Chondrocyte (in vitro differentiated cells): ENCODE measurements around the gene C9orf85. TPM values are rescaled to one million over a fixed set of nuclear protein-coding genes. Genes with fewer than 3 reads are reported as not detected.
A peak's percentile ranks its signal among the peaks of the same experiment; 100 is the strongest.

Experiments used
- DNase-seq: peaks from one replicate; pipeline ENCODE4 v3.0.0; 2021; ENCODE audit warnings: mixed read lengths, low spot score
- H3K27ac Mint-ChIP-seq: one replicate; pipeline ENCODE4 v1.8.0; 2021; ENCODE audit warnings: mild to moderate bottlenecking, moderate library complexity, mixed read lengths; ENCODE audit not compliant: unreplicated experiment
- H3K27me3 Mint-ChIP-seq: 2 replicates; pipeline ENCODE4 v1.8.0; 2021; ENCODE audit warnings: low read depth, mixed read lengths
- H3K36me3 Mint-ChIP-seq: 2 replicates; pipeline ENCODE4 v1.8.0; 2021; ENCODE audit warnings: low read depth, mixed read lengths
- H3K4me1 Mint-ChIP-seq: 2 replicates; pipeline ENCODE4 v1.8.0; 2021; ENCODE audit warnings: low read depth, mild to moderate bottlenecking, mixed read lengths
- H3K4me3 Mint-ChIP-seq: one replicate; pipeline ENCODE4 v1.8.0; 2021; ENCODE audit warnings: mild to moderate bottlenecking, moderate library complexity, mixed read lengths; ENCODE audit not compliant: unreplicated experiment
- H3K9me3 Mint-ChIP-seq: 2 replicates; pipeline ENCODE4 v1.8.0; 2021; ENCODE audit warnings: low read depth, mixed read lengths
- total RNA-seq: library from RNA; stranded (reverse); gene quantifications from 3 replicates; pipeline ENCODE4 v1.2.1, GENCODE V29; 2021
- TF ChIP-seq, protein P1 (sequence below): fragments of 200-600 bp; sonication (generic); IDR thresholded peaks from 2 replicates; pipeline ENCODE4 v1.5.0; 2021; ENCODE audit warnings: antibody characterized with exemption, mild to moderate bottlenecking, moderate library complexity

C9orf85 gene
- total RNA-seq, 1 donor from 2014 or later, result 8.5 TPM

DNA sequence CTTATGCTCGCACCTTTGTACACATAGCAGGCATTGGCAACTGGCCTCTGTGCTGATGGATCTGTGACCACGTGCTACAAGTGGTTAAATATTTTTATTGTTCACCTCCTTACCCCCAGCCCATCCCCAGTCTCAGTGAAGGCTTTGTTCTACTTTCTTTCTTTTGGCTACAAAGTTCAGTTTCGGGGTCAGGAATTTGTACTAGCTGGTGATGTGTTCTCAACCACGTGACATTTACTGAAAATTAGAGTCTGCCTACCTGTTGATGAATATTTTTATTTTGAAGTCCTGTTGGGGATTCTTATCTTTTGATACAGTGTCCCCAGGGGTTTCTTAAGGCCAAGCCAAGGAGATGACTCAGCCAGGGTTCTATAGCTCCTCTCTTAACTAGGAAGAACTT, 101.2 kb downstream of the C9orf85 start:
- Mint-ChIP-seq H3K36me3 (no peaks in the 10 kb centered on the region), H3K4me1 (no peaks in the 10 kb centered on the region), H3K27me3 (no peaks in the 10 kb centered on the region), H3K9me3 (no peaks in the 10 kb centered on the region), H3K27ac (no peak overlapping the region), H3K4me3 (no peak overlapping the region)
- TF ChIP-seq, protein P1, sequence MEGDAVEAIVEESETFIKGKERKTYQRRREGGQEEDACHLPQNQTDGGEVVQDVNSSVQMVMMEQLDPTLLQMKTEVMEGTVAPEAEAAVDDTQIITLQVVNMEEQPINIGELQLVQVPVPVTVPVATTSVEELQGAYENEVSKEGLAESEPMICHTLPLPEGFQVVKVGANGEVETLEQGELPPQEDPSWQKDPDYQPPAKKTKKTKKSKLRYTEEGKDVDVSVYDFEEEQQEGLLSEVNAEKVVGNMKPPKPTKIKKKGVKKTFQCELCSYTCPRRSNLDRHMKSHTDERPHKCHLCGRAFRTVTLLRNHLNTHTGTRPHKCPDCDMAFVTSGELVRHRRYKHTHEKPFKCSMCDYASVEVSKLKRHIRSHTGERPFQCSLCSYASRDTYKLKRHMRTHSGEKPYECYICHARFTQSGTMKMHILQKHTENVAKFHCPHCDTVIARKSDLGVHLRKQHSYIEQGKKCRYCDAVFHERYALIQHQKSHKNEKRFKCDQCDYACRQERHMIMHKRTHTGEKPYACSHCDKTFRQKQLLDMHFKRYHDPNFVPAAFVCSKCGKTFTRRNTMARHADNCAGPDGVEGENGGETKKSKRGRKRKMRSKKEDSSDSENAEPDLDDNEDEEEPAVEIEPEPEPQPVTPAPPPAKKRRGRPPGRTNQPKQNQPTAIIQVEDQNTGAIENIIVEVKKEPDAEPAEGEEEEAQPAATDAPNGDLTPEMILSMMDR, result no peak
- DNase-seq, result no peak

DNA sequence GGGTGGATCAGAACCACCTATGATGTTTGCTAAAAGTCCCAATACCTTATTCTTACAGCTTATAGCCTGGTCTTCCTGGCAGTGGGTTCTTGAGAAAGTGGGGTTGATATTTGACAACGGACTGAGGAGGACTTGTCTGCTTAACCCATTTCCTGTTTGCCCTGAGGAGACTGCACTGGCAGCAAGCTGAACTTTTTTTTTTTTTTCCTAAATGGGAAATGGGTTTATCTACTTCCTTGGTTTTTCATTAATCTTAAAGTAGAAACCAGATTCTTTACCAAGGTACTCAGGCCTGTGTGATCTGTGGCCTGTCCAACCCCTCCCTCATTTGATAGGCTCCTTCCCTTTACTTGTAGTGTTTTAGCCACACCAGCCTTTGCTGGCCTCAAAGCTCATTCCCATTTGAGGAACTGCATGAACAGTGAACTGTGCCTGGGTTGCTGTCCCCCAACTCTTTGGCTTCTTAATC, 101.9 kb downstream of the C9orf85 start:
- no peak for DNase-seq
- no peaks in the 10 kb centered on the region for H3K9me3 Mint-ChIP-seq
- peak overlapping the region; percentile 15 for H3K27ac Mint-ChIP-seq
- TF ChIP-seq, protein P1, result no peak
- no peaks in the 10 kb centered on the region for H3K36me3 Mint-ChIP-seq
- H3K4me3 Mint-ChIP-seq, result no peak overlapping the region
- no peaks in the 10 kb centered on the region for H3K27me3 Mint-ChIP-seq
- no peaks in the 10 kb centered on the region for H3K4me1 Mint-ChIP-seq

DNA sequence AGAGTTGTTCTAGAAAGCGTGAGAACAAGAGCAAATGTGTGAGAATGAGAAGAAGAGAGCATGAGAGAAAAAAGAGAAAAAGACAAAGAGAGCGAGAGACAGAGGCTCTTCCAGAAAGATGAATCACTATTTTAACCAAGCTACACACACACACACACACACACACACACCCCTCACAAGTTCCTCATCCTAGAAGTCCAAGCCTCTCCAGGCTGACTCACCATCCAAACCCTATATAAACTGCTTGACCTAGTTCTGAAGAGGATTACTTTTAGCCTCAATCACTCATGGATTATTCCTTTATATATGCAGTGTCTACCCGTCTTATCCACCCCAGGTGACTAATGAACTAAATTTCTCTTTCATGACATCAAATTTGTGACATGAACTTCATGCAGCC, 111.4 kb downstream of the C9orf85 start:
- H3K27me3 Mint-ChIP-seq, result no peaks in the 10 kb centered on the region
- H3K36me3 Mint-ChIP-seq, result no peaks in the 10 kb centered on the region
- TF ChIP-seq, protein P1, result no peak
- H3K4me1 Mint-ChIP-seq, result peaks cover 17% of the 10 kb centered on the region
- DNase-seq, result no peak
- no peaks in the 10 kb centered on the region for H3K9me3 Mint-ChIP-seq
- H3K4me3 Mint-ChIP-seq, result no peak overlapping the region
- peak overlapping the region; percentile 72 for H3K27ac Mint-ChIP-seq

Other genes with a start within 250 kb of the C9orf85 start
- 23.3 to 24.4 TPM (median 23.7 TPM) in 3 replicates for gene CEMIP2, start 143.1 kb upstream of the C9orf85 start, total RNA-seq
- 12.2 to 14.2 TPM (median 12.5 TPM) in 3 replicates for gene ABHD17B, start 446 bp upstream of the C9orf85 start, total RNA-seq
- not detected in 3 replicates for gene C9orf57, start 149.0 kb downstream of the C9orf85 start, total RNA-seq
- 0.22 to 0.48 TPM (median 0.33 TPM) in 3 replicates for gene GDA, start 237.8 kb downstream of the C9orf85 start, total RNA-seq